WERI-Rb-1 (cell line): ENCODE measurements around the gene STPG3.
A peak's percentile ranks its signal among the peaks of the same experiment; 100 is the strongest.

Experiments
- DNase-seq: peaks from one replicate; pipeline ENCODE4 v3.0.0-alpha.2; 2020
- H3K27ac ChIP-seq: fragments of 250-450 bp; sonication (Bioruptor Pico); 2 replicates; pipeline ENCODE4 v1.5.1; 2020; ENCODE audit warnings: mild to moderate bottlenecking, moderate library complexity
- H3K27me3 ChIP-seq: fragments of 250-450 bp; sonication (Bioruptor Pico); 2 replicates; pipeline ENCODE4 v1.5.1; 2021; ENCODE audit warnings: mild to moderate bottlenecking, low read depth, moderate library complexity; ENCODE audit not compliant: insufficient read depth, severe bottlenecking
- H3K36me3 ChIP-seq: fragments of 250-450 bp; sonication (Bioruptor Pico); 2 replicates; pipeline ENCODE4 v1.5.1; 2020; ENCODE audit warnings: mild to moderate bottlenecking, moderate library complexity
- H3K4me3 ChIP-seq: 2 replicates; pipeline ENCODE4 v1.5.1; 2011; ENCODE audit warnings: low read depth, mild to moderate bottlenecking, control low read depth, low read length
- H3K9me3 ChIP-seq: fragments of 250-450 bp; sonication (Bioruptor Pico); 2 replicates; pipeline ENCODE4 v1.5.1; 2021; ENCODE audit warnings: mild to moderate bottlenecking, moderate library complexity; ENCODE audit not compliant: severe bottlenecking
- TF ChIP-seq, protein P1 (sequence below): IDR thresholded peaks from 2 replicates; pipeline ENCODE4 v1.5.1; 2011; ENCODE audit warnings: low read depth, mild to moderate bottlenecking, control low read depth, inconsistent platforms, low read length

The STPG3 gene

DNA sequence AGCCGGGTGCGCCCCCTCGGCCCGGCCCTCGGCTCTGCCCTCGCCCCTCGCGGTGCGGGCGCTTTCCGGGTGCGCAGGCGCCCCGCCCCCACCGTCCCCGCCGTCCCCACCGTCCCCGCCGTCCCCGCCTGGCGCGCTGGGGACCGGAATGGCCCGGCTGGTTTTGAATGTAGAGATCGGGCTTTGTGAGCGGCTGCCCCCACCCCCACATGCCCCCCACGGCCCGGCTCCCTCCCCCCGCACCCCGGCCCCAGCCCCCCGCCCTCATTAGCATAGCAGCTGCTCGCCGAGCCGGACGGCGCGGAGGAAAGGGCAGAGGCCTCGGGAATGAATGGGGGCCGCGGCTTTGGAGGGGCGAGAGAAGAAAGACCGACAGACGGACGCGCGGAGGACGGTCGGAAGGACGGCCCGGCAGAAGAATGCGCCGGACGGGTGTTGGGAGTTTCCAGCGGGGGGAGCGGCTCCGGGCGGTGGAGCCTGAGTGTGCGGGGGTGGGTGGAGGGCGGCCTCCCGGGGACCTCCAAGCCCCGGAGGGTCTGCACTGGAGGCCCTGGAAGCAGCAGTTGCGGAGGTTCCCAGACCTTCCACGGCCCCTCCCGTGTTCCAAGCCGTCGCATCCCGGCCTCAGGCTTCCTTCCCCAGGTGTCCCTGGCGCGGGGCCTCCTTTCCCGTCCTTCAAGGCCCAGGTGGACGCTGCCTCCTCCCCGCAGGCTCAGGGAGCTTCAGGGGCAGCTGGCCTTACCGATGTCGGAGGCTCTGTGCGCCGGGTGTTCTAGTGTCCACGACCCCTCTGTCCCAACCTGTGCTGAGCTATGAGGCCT, 45.0 kb downstream of the STPG3 start:
- H3K27ac ChIP-seq, result no peak overlapping the region
- no peaks in the 10 kb centered on the region for H3K9me3 ChIP-seq
- H3K36me3 ChIP-seq, result peaks cover 10% of the 10 kb centered on the region
- H3K27me3 ChIP-seq, result peaks cover 2% of the 10 kb centered on the region
- no peak for DNase-seq
- H3K4me3 ChIP-seq, result peak overlapping the region; percentile 37
- TF ChIP-seq, protein P1, sequence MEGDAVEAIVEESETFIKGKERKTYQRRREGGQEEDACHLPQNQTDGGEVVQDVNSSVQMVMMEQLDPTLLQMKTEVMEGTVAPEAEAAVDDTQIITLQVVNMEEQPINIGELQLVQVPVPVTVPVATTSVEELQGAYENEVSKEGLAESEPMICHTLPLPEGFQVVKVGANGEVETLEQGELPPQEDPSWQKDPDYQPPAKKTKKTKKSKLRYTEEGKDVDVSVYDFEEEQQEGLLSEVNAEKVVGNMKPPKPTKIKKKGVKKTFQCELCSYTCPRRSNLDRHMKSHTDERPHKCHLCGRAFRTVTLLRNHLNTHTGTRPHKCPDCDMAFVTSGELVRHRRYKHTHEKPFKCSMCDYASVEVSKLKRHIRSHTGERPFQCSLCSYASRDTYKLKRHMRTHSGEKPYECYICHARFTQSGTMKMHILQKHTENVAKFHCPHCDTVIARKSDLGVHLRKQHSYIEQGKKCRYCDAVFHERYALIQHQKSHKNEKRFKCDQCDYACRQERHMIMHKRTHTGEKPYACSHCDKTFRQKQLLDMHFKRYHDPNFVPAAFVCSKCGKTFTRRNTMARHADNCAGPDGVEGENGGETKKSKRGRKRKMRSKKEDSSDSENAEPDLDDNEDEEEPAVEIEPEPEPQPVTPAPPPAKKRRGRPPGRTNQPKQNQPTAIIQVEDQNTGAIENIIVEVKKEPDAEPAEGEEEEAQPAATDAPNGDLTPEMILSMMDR, result no peak

DNA sequence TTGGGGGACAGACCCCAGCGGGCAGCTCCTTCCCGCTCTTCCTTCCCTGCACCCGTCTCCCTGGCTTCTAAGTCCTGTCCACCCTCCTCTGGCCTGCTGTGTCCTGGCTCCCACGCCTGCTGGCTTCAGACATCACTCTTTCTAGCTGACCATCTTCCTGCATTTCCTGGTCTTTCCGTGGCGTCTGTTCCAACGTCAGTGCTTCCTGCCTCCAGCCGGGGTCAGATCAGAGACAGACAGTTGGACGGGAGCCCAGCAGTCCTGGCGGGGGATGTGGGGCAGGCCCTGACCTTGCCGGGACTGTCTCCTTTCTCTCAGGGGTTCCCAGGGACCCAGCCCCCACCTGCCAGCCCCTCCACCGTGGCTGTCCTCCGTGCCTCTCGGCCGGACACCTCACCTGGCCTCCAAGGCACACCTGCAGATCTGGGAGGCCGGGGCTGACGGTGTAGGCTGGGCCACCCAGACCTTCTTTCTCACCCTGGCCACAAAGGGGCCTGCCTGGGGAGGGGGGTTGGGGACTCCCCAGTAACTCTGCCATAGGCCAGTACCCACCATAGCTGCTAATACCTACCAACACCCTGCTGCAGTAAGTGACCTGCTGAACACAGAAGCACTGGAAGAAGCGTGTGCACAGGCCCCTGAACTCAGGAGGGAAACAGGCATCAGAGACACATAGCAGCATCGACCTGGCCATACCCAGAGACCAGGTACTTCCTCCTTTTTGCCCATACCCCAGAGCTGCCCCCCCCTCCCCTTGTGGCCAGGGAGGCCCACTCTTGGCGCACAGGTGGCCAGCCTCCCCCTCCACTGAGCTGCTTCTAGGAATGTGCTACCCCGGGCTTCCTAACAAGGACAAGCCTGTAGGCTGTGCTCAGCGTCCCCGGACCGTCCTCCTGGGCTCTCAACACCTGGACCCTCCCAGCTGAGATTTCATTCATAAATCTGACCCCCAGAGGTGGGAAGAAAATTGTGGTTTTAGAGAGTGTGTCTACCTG, 45.9 kb downstream of the STPG3 start:
- no peak overlapping the region for H3K27ac ChIP-seq
- peak; percentile 21 for DNase-seq
- H3K4me3 ChIP-seq, result no peak overlapping the region
- TF ChIP-seq, protein P1, result no peak
- peaks cover 10% of the 10 kb centered on the region for H3K36me3 ChIP-seq
- H3K9me3 ChIP-seq, result no peaks in the 10 kb centered on the region
- peaks cover 2% of the 10 kb centered on the region for H3K27me3 ChIP-seq

DNA sequence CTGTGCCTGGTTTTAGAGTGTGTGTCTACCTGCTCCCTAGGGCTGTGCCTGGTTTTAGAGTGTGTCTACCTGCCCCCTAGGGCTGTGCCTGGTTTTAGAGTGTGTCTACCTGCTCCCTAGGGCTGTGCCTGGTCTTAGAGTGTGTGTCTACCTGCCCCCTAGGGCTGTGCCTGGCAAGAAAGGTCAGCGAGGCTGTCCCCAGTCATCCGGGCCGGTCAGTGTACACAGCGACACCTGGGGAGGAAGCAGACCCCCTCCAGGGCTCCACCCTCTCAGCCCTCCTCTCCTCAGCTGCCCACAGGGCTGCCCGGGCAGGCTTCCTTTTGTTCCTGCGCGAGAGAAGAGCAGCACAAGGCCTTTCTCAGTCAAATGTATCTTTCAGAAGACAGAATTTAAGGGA, 46.9 kb downstream of the STPG3 start:
- Histone ChIP-seq H3K4me3 (no peak overlapping the region), H3K27me3 (peaks cover 2% of the 10 kb centered on the region), H3K27ac (no peak overlapping the region), H3K36me3 (peaks cover 10% of the 10 kb centered on the region), H3K9me3 (no peaks in the 10 kb centered on the region)
- DNase-seq, result peak; percentile 13
- TF ChIP-seq, protein P1, result 0 out of 2 replicates have a peak, but pooled peaks have one; percentile 3

DNA sequence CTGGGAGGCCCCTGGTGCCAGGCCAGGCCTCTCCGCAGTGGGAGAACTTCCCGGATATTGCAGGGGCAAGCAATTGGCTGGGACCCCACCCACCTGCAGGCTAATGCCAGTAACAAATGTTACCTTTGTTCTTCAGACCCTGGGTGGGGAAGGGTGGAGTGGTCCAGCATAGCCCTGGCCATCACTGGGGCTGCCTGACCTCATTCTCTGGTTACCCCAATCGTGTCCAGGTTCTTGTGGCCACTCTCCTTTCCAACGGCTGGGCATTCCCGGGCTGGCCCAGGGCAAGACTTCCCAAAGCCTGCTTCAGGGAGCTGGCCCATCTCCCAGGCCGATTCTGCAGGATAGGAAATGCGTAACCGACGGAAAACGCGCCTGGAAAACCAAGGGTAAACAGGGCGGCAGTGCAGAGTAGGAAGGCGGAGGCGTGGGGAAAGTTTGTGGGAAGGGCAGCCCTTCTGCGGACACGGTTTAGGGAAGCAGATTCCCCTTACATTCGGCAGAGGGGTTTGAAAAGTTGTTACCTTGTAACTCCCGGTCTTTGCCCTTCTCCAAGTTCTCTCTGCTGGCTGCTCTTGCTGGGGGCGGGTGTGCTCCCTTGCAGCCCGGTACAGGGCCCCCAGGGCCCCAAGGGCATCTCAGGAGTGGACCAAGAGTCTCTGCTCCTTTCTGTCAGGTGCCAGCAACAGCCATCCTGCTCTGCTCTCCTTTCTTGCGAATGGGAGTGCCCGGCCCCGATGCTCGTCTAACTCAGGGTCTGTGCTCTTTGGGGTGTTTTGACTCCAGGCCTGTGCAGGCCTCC, 47.5 kb downstream of the STPG3 start:
- Histone ChIP-seq H3K27ac (no peak overlapping the region), H3K4me3 (no peak overlapping the region), H3K36me3 (peaks cover 10% of the 10 kb centered on the region), H3K9me3 (no peaks in the 10 kb centered on the region), H3K27me3 (peaks cover 2% of the 10 kb centered on the region)
- no peak for DNase-seq
- TF ChIP-seq, protein P1, result no peak

DNA sequence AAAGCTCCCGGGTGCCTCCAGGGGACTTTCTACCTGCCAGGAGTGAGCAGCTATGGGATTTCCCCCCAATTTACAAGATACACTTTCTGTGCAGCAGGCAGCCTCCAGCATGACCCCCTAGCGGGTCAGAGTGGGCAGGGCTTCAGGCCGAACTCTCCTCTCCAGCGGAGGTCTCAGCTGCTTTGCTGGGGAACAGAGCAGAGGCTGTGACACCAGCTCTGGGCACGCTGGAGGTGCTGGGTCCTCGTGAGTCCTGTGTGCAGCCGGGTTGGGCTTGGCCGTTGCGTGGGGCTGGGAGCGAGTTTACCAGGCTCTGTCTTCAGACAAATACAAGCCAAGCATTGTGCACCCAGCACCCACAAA, 48.1 kb downstream of the STPG3 start:
- H3K27me3 ChIP-seq, result peaks cover 2% of the 10 kb centered on the region
- no peak overlapping the region for H3K27ac ChIP-seq
- peaks cover 10% of the 10 kb centered on the region for H3K36me3 ChIP-seq
- H3K9me3 ChIP-seq, result no peaks in the 10 kb centered on the region
- H3K4me3 ChIP-seq, result no peak overlapping the region
- TF ChIP-seq, protein P1, result no peak
- peak; percentile 10 for DNase-seq
